Suppressor macrophage treated with lipopolysaccharide for 4 hours (primary cell): ENCODE results near the gene SENP6.
"Not testable (repeated sequence)": the region's sequence is repeated elsewhere in the genome, so short reads cannot be mapped to it uniquely, and the experiment has no call there.

Source experiments
- DNase-seq: peaks from one replicate; pipeline ENCODE4 v3.0.0-alpha.2; 2020

SENP6 gene

DNA sequence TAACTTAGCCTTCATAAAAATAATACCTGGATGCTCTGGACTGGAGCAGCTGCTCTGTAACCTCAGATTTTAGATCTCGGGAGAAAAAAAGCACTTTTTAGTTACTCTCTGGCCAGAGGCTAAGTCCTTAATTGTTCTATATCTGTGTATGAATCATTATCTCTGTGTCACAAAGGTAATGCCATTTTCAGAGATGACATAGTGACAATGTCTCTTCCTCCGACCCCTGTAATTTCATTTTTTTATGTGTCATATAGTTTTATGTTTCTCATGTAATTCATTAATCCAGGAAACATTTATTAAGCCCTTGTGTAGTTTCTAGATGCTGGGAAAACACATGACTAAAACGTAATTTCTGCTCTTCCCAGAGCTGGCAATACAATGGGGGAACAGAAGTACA lies 55.6 kb downstream of the SENP6 start:
- peak; percentile 0 for DNase-seq

DNA sequence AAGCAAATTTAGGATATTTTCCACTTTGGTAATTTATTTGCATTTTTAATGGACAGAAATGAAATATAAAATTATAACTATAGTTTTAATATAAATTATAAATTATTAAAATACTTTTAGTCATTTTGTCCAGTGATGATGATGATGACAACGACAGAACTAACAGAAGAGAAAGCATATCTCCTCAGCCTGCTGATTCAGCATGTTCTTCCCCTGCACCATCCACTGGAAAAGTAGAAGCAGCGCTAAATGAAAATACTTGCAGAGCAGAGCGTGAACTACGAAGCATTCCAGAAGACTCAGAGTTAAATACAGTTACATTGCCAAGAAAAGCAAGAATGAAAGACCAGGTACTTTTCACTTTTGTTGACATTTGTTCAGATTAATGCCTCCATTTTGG lies 64.9 kb downstream of the SENP6 start:
- DNase-seq, result no peak

DNA sequence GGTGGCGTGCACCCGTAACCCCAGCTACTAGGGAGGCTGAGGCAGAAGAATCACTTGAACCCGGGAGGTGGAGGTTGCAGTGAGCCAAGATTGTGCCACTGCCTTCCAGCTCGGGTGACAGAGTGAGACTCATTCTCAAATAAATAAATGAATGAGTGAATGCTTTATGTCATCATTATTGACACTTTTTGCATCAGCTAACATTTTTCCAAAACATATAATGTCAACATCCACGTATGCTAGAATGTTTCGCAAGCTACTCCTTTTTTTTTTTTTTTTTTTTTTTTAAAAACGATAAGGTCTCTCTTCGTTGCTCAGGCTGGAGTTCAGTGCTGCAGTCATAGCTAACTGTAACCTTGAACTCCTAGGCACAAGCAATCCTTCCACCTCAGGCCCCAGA lies 72.2 kb downstream of the SENP6 start:
- no peak for DNase-seq

DNA sequence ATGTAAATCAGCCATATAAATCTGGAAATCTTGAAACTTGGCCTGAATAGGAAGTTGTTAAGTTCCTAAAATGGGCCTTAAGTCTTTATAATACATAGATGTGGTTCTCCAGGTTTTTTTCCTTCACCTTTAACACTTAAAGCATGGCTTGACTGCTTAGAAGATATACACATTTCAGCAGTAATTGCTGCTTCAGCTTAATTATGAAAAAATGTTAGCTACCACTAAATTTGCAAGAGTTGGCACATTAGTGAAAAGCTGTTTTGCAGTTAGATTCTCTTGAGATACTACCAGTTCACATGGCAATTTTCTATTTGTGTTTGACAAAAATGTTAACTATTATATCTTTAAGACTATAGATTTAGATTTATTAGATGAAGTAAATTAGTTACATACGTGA lies 74.7 kb downstream of the SENP6 start:
- DNase-seq, result no peak

DNA sequence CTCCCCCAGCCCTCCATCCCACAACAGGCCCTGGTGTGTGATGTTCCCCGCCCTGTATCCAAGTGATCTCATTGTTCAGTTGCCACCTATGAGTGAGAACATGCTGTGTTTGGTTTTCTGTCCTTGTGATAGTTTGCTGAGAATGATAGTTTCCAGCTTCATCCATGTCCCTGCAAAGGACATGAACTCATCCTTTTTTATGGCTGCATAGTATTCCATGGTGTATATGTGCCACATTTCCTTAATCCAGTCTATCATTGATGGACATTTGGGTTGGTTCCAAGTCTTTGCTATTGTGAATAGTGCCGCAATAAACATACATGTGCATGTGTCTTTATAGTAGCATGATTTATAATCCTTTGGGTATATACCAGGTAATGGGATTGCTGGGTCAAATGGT lies 80.9 kb downstream of the SENP6 start:
- DNase-seq, result not testable (repeated sequence)

DNA sequence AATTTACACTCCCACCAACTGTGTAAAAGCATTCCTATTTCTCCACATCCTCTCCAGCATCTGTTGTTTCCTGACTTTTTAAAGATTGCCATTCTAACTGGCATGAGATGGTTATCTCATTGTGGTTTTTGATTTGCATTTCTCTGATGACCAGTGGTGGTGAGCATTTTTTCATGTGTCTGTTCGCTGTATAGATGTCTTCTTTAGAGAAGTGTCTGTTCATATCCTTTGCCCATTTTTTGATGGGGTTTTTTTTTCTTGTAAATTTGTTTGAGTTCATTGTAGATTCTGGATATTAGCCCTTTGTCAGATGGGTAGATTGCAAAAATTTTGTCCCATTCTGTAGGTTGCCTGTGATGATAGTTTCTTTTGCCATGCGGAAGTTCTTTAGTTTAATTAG lies 81.3 kb downstream of the SENP6 start:
- DNase-seq, result not testable (repeated sequence)

DNA sequence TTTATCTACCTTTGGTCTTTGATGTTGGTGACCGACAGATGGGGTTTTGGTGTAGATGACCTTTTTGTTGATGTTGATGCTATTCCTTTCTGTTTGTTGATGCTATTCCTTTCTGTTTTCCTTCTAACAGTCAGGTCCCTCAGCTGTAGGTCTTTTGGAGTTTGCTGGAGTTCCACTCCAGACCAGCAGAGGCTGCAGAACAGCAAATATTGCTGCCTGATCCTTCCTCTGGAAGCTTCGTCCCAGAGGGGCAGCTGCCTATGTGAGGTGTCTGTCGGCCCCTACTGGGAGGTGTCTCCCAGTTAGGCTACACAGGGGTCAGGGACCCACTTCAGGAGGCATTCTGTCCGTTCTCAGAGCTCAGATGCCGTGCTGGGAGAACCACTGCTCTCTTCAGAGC lies 85.9 kb downstream of the SENP6 start:
- not testable (repeated sequence) for DNase-seq

DNA sequence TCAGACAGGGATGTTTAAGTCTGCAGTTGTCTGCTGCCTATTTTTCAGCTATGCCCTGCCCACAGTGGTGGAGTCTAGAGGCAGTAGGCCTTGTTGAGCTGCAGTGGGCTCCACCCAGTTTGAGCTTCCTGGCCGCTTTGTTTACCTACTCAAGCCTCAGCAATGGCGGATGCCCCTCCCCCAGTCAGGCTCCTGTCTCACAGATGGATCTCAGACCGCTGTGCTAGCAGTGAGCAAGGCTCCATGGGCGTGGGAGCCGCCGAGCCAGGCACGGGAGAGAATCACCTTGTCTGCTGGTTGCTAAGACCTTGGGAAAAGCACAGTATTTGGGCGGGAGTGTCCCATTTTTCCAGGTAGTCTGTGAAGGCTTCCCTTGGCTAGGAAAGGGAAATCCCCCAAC lies 86.3 kb downstream of the SENP6 start:
- DNase-seq, result not testable (repeated sequence)

DNA sequence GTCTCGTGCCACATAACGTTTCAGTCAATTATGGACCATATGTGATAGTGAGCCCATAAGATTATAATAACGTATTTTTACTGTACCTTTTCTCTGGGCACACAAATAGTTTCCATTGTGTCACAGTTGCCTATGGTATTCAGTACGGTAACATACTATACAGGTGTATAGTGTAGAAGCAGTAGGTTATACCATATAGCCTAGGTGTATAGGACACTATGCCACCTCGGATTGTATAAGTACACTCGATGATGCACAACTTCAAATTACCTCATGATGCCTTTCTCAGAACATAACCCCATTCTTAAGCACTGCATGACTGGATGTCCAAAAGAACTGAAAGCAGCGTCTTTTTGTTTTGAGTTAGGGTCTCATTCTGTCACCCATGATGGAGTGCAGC lies 87.9 kb downstream of the SENP6 start:
- DNase-seq, result no peak

DNA sequence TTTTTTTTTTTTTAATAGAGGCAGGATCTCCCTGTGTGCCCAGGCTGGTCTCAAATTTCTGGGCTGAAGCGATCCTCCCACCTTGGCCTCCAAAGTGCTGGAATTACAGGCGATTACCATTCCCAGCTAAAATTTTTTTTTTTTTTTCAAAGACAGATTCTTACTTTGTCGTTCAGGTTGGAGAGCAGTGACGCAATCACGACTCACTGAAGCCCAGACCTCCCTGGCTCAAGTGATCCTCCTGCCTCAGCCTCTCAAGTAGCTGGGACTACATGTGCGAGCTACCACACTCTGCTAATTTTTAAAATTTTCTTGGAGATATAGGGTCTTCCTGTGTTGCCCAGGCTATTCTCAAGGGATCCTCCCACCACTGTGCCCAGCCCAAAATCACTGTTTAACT lies 89.3 kb downstream of the SENP6 start:
- no peak for DNase-seq

DNA sequence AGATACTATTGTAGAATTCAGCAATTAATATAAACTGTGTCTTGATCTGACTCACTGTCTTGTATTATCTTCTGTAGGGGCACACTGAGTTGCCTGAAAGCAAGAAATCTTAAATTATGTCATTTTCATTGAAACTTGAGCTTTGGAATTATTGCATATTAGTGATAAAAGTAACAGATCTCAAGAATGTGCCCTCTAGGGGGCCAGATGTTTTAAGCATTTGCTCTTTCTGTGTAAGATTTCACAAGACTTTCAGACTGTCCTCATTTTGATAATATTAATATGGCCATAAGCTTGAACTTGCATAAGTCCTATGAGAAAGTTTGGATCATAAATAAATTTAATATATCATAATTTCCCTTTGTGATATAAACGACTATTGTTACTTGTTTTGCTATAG lies 91.9 kb downstream of the SENP6 start:
- peak; percentile 6 for DNase-seq

DNA sequence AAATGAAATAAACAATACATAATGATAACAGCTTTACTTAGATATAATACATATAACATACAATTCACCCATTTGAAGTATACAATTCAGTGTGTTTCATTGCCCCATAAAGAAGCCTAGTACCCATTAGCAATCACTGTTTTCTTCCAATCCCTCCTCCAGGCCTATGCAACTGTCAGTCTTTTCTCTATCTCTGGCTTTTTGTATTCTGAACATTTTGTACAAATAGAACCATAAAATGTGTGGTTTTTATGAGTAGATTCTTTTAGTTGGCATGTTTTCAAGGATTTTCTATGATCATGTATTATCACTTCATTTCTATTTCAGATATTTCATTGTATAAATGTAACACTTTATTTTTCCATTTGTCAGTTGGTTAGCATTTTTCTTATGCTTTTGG lies 92.7 kb downstream of the SENP6 start:
- DNase-seq, result no peak

DNA sequence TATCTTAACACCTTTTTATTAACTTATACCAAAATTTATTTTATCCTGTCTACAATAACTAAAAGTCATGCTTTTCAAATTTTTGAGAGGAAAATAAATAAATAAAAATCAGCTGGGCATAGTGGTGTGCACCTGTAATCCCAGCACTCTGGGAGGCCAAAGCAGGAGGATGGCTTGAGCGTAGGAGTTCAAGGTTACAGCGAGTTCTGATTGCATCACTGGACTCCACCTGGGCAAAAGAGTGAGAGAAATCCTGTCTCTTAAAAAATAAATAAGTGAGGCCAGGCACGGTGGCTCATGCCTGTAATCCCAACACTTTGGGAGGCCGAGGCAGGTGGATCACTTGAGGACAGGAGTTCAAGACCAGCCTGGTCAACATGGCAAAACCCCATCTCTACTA lies 106.7 kb downstream of the SENP6 start:
- not testable (repeated sequence) for DNase-seq

DNA sequence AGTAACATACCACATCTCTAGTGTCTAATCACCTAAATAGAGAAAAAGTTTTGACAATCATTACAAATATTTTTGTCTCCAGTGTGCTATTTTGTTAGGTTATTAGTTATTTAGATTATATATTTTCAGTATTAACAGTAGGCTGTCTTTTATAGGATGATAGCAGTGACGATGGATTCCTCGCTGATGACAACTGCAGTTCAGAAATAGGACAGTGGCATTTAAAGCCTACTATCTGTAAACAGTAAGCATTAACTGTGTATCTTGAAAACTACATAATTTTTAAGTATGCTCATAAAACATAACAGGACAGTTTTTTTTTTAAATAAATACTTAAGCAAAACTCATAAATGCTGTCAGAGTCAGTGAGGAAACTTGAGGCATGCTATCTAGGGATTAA lies 109.5 kb downstream of the SENP6 start:
- no peak for DNase-seq

DNA sequence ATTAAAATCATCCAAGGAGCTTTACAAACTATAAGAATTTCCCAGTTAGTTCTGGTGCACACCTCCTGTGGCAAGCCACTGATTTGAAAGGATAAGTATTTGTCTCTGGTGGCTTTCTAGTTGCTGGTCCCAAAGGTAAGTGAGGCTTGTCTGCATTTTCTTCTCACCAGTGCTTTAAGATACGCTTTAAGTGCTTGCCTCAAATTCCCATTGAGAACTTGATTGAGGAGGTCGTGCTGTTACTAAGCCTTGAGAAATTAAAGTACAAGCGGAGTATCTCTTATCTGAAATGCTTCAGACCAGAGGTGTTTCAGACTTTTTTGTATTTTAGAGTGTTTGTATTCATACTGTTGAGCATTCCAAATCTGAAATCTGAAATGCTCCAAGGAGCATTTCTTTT lies 117.5 kb downstream of the SENP6 start:
- no peak for DNase-seq

DNA sequence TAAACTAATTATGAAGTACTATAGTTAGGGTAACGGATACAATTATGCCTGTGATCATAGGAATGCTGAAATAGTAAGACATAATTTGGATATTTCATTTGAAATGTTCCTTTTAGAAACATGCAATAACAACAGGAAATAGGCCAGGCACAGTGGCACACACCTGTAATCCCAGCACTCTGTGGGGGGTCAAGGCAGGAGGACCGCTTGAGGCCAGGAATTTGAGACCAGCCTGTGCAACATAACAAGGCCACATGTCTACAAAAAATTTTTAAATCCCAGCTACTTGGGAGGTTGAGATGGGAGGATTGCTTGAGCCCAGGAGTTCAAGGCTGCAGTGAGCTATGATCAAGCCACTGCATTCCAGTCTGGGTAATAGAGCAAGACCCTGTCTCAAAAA lies 121.7 kb downstream of the SENP6 start:
- DNase-seq, result no peak

DNA sequence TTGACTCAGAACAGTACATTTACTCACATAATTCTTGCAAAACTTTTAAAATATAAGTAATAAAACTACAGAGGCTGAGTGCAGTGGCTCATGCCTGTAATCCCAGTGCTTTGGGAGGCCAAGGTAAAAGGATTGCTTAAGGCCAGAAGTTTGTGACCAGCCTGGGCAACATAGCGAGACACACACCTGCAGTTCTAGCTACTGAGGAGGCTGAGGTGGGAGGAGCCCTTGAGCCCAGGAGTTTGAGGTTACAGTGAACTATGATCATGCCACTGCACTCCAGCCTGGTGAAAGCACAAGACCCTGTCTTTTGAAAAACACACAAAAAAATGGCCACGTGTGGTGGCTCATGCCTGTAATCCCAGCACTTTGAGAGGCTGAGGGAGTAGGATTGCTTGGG lies 125.5 kb downstream of the SENP6 start:
- DNase-seq, result no peak

DNA sequence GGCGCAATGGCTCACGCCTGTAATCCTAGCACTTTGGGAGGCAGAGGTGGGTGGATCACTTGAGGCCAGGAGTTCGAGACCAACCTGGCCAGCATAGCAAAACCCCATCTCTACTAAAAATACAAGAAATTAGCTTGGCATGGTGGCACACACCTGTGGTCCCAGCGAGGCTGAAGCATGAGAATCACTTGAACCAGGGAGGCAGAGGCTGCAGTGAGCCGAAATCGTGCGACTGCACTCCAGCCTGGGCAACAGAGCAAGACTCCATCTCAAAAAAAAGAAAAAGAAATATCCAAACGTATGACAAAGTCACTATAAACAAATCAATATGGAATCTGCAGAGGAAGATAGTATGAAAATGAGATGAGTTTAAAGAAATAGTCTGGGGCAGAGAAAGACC lies 129.3 kb downstream of the SENP6 start:
- DNase-seq, result not testable (repeated sequence)

DNA sequence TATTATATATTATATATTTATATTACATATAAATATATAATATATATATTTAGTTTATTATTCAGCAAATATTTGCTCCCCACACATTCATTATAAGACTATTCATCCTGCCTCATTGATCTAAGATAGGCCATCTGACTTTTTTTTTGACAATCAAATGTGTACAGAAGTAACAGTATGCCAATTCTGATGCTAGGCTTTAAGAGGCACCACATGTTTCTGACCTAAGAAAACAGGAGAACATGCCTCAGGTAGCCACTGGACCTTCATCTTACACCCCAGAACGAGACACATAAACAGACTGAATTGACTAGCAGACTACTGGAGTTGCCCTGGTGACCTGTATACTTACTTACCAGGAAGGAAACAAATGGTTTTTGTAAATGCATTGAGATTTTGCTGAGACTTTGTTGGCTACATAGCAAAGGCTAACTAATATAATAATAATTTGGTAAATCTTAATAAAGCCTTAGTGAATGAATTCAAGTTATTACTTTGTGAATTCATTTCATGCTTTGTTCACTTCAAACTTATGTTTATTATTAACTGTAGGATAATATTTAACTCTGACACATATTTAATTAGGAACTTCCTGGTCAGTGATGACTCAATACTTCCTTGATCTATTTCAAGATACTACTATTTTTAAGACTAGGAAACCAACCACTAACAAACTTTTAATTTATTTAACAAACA lies 134.0 kb downstream of the SENP6 start:
- no peak for DNase-seq

DNA sequence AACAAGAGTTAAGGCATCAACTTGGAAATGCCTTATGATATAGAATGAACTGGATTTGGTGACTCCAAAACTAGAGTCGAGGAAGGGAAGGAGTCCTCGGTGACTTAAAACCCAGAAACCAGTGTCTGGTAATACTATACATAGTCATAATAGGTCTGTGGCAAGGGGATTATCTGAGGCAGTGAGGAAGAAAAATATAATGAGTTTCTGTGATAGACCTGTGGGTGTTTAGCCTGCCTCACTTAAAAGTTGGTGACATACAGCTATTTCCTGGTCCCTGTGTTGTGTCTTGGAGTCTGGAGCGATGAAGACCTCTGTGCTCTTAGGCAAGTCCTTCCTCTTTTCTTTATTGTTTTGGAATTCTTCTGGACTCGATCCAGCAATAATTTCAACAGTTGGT lies 142.3 kb downstream of the SENP6 start:
- DNase-seq, result no peak

DNA sequence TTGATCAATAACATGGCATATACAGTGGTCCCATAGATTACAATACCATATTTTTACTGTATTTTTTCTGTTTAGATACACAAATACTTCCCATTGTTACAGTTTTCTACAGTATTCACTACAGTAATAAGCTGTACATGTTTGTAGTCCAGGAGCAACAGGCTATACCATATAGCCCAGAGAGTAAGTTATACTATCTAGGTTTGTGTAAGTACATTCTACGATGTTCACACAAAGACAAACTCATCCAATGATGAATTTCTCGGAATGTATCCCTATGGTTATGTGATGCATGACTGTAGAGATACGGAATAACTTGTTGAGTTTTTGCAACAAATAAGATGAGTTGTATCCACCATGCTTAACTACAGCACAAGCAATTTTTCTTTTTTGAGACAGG lies 143.7 kb downstream of the SENP6 start:
- DNase-seq, result no peak

DNA sequence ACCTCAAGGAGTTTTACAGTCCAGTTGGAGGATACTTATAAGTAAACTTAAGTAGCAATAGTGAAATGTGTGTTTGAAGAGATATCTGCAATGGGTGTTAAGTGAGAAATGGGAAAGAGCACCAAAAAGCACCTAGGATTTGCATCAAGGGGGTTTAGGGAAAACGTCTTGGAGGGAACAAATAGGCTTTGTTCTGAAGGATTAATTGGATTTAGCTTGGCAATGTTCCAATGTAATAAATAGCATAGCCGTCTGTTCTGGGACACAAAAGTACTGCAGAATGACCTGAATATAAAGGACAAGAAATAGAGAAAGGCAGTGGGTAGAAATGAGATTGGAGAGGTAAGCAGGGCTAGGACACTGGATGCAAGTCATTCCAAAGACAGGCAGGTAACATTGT lies 144.5 kb downstream of the SENP6 start:
- no peak for DNase-seq

DNA sequence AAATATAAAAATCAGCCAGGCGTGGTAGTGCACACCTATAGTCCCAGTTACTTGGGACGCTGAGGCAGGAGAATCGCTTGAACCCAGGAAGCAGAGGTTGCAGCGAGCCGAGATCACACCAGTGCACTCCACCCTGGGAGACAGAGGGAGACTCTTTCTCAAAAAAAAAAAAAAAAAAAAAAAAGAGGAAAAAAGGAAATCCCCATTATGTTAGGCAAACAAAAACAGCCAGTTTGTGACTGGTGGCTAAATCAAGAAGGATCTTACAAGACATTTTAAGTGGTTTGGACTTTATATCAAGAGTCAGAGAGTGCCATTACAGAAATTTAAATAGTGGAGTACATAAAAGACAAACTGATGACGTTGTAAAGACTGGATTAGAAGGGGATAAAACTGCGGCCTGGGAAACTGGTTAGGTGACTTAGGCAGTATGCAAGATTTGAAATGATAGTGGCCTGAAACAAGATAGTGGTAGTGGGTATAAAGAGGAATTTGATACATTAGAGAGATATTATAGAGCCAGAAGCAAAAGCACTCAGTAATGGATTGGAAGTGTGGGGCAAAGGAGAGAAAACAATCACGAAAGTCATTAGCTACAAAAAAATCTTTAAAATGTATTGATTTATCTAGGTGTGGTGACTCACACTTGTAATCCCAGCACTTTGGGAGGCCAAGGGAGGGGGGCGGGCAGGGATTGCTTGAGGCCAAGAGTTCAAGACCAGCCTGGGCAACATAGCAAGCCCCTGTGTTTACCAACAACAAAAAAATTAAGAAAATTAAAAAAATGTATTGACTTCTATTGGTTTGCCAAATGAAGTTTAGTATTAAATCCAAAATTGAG lies 145.7 kb downstream of the SENP6 start:
- peak; percentile 21 for DNase-seq

DNA sequence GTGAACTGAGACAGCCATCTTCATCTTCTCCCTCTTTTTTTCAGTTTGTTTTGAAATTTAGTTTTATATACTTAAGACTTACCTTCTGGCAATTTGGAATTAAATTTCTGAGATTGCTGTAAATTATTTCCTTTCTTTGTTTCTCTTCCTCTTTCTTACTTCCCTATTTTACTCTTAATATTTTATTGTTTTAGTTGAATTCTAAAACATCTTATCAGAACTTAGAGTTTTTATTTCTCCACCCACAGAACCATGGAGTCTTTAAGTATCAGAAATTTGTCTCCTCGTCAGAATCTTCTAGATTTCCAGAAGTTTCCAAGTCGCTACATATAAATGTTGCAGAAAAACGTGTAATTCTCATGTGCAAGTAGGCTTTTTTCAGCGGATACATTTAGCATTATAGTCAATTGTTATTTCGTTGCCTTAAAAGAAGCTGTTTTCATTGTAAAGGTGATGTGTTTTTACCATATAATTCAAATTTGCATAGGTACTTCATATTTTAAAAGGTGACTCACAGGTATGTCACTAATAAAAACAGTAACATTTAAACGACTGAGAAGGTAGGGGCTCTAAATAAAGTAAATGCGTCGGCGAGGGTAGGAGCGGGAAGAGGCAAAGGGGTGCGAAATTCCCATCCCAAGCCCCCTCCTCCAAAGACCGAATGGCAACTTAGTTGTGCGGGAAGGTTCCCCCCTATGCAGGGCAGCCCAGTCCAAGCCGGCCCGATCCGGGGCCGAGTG lies 146.5 kb downstream of the SENP6 start:
- DNase-seq, result peak; percentile 9
